Measurements from ENCODE around the gene RHOG. TPM values are rescaled to one million over a fixed set of nuclear protein-coding genes. Genes with fewer than 3 reads are reported as not detected.
A peak's percentile ranks its signal among the peaks of the same experiment; 100 is the strongest.

RHOG gene
- total RNA-seq, 1 experiment from 2014 or later: 26.4 TPM

GRCh38 chr11:3783611-3784010, 57.1 kb downstream of the RHOG start:
- Histone ChIP-seq H3K18ac (ENCODE audit: insufficient read length, low read depth, low read length) (no peak overlapping the region), H2BK20ac (ENCODE audit: low read depth, low read length, poor library complexity, severe bottlenecking) (no peak overlapping the region), H4K5ac (ENCODE audit: insufficient read length, low read depth, low read length) (no peak overlapping the region), H3K9ac (ENCODE audit: extremely low read depth, insufficient read length, low read length) (no peak overlapping the region), H2BK15ac (ENCODE audit: low read depth, low read length) (no peak overlapping the region), H2BK5ac (ENCODE audit: insufficient read length, low read length) (no peak overlapping the region), H3T11ph (ENCODE audit: low read length) (no peak overlapping the region), H2AFZ (ENCODE audit: low read length) (no peak overlapping the region), H3K27me3 (ENCODE audit: insufficient read depth, low read length) (no peaks in the 10 kb centered on the region), H3K4me2 (ENCODE audit: insufficient read depth, insufficient read length, low read length) (no peak overlapping the region), H4K8ac (replicated peaks; ENCODE audit: insufficient read length, low read depth, low read length) (no peak overlapping the region), H3K23me2 (ENCODE audit: insufficient read length, low read depth, low read length, poor library complexity, severe bottlenecking) (no peaks in the 10 kb centered on the region), H3K14ac (ENCODE audit: insufficient read depth, low read length) (no peak overlapping the region), H2BK12ac (ENCODE audit: insufficient read length, low read depth, low read length) (no peak overlapping the region), H3K9me3 (ENCODE audit: control insufficient read depth, low read depth, low read length) (no peaks in the 10 kb centered on the region), H3K4ac (ENCODE audit: low read depth, low read length) (no peak overlapping the region), H3K23ac (ENCODE audit: insufficient read length, low read depth, low read length) (no peak overlapping the region), H3K4me1 (ENCODE audit: insufficient read depth, low read length) (no peaks in the 10 kb centered on the region), H2AK5ac (ENCODE audit: insufficient read length, low read length) (no peak overlapping the region), H4K91ac (ENCODE audit: insufficient read length, low read depth, low read length) (no peak overlapping the region), H3K79me2 (ENCODE audit: insufficient read depth, low read length) (peaks cover 27% of the 10 kb centered on the region; the same call in 1 of the 2 replicates), H3K27ac (ENCODE audit: insufficient read length, low read depth, low read length) (no peak overlapping the region), H2BK120ac (ENCODE audit: low read depth, low read length, poor library complexity, severe bottlenecking) (no peak overlapping the region), H3K79me1 (ENCODE audit: insufficient read depth, low read depth, low read length, poor library complexity, severe bottlenecking) (peaks cover 8% of the 10 kb centered on the region), H3K56ac (ENCODE audit: insufficient read length, low read depth, low read length) (no peak overlapping the region), H4K20me1 (ENCODE audit: control insufficient read depth, insufficient read depth, insufficient read length) (peaks cover 3% of the 10 kb centered on the region)
- Mint-ChIP-seq H3K27me3 (ENCODE audit: low read depth) (no peaks in the 10 kb centered on the region), H3K4me3 (no peak overlapping the region), H3K4me1 (peaks cover 8% of the 10 kb centered on the region in 2 experiments), H3K27ac (peak overlapping the region in 2 of 3 experiments; percentile 53 to 73; a peak in 3 of 7 replicates), H3K9me3 (no peaks in the 10 kb centered on the region), H3K36me3 (ENCODE audit: insufficient read depth in 1 of 3, low read depth in 3 of 3) (peaks cover 16 to 48% (median 42%) of the 10 kb centered on the region in 3 experiments; a peak in 6 of 7 replicates)
- TF ChIP-seq CTCF (conservative IDR thresholded peaks at IDR 0.05): no peak
- no peak for DNase-seq
- WGBS (ENCODE audit: extremely low coverage, insufficient read length, low lambda C conversion rate): 100% methylated on average over 2 of the region's 4 CpGs

All from H9 (cell line).